DMS79 treated with DMSO at 0.1 percent for 48 hours (cell line): ENCODE data around the gene ST13.
"Not testable (repeated sequence)": the region's sequence is repeated elsewhere in the genome, so short reads cannot be mapped to it uniquely, and the experiment has no call there.

Source experiments
- DNase-seq: peaks from one replicate; lab custom pipeline; 2025; lab: John Stamatoyannopoulos, UW

Gene ST13

GRCh38 chr22:40856513-40857308 is at the start of gene ST13, which contains the start of gene XPNPEP3:
Gene ST13, minus strand, starts transcription at chr22:40856639. Its CDS starts 99 bp downstream, at chr22:40856540.
Gene XPNPEP3, plus strand, starts transcription at chr22:40857148. Its CDS starts 34 bp downstream, at chr22:40857182.
- peak; percentile 78 for DNase-seq

GRCh38 chr22:40904101-40904500 is 47.7 kb upstream of the ST13 start:
- DNase-seq, result no peak

GRCh38 chr22:40898850-40899357 is 42.5 kb upstream of the ST13 start:
- peak; percentile 20 for DNase-seq

- no peak for DNase-seq
Measured at GRCh38 chr22:40894417-40894816, 38.0 kb upstream of the ST13 start.

GRCh38 chr22:40890881-40891280 is 34.4 kb upstream of the ST13 start:
- no peak for DNase-seq

GRCh38 chr22:40889116-40889515 is 32.7 kb upstream of the ST13 start:
- DNase-seq, result no peak

GRCh38 chr22:40878922-40879321 is 22.5 kb upstream of the ST13 start:
- no peak for DNase-seq

- peak; percentile 19 for DNase-seq
Measured at GRCh38 chr22:40877488-40877887, 21.0 kb upstream of the ST13 start.

- DNase-seq, result no peak
Measured at GRCh38 chr22:40876907-40877306, 20.5 kb upstream of the ST13 start.

GRCh38 chr22:40875111-40875510 is 18.7 kb upstream of the ST13 start:
- DNase-seq, result no peak

- DNase-seq, result no peak
Measured at GRCh38 chr22:40874016-40874415, 17.6 kb upstream of the ST13 start.

- DNase-seq, result not testable (repeated sequence)
Measured at GRCh38 chr22:40868379-40868778, 11.9 kb upstream of the ST13 start.

GRCh38 chr22:40867109-40867508 is 10.7 kb upstream of the ST13 start:
- no peak for DNase-seq

- no peak for DNase-seq
Measured at GRCh38 chr22:40862537-40862936, 6.1 kb upstream of the ST13 start.

- no peak for DNase-seq
Measured at GRCh38 chr22:40862013-40862412, 5.6 kb upstream of the ST13 start, which contains the start of gene DNAJB7. Gene DNAJB7, minus strand, starts transcription at chr22:40862113. Its CDS starts 119 bp downstream, at chr22:40861994.

- no peak for DNase-seq
Measured at GRCh38 chr22:40857309-40857855, 943 bp upstream of the ST13 start.

GRCh38 chr22:40855979-40856512 is 393 bp downstream of the ST13 start:
- no peak for DNase-seq

- DNase-seq, result peak; percentile 3
Measured at GRCh38 chr22:40855071-40855978, 1.1 kb downstream of the ST13 start.

GRCh38 chr22:40853961-40854360 is 2.5 kb downstream of the ST13 start:
- DNase-seq, result no peak

GRCh38 chr22:40853333-40853732 is 3.1 kb downstream of the ST13 start:
- DNase-seq, result no peak

- not testable (repeated sequence) for DNase-seq
Measured at GRCh38 chr22:40845816-40846215, 10.6 kb downstream of the ST13 start.

- DNase-seq, result no peak
Measured at GRCh38 chr22:40844951-40845350, 11.5 kb downstream of the ST13 start.
